ENCODE results near the gene RXFP4. TPM values are rescaled to one million over a fixed set of nuclear protein-coding genes. Genes with fewer than 3 reads are reported as not detected.

RXFP4 gene
- total RNA-seq, 1 donor from 2014 or later = not detected

DNA sequence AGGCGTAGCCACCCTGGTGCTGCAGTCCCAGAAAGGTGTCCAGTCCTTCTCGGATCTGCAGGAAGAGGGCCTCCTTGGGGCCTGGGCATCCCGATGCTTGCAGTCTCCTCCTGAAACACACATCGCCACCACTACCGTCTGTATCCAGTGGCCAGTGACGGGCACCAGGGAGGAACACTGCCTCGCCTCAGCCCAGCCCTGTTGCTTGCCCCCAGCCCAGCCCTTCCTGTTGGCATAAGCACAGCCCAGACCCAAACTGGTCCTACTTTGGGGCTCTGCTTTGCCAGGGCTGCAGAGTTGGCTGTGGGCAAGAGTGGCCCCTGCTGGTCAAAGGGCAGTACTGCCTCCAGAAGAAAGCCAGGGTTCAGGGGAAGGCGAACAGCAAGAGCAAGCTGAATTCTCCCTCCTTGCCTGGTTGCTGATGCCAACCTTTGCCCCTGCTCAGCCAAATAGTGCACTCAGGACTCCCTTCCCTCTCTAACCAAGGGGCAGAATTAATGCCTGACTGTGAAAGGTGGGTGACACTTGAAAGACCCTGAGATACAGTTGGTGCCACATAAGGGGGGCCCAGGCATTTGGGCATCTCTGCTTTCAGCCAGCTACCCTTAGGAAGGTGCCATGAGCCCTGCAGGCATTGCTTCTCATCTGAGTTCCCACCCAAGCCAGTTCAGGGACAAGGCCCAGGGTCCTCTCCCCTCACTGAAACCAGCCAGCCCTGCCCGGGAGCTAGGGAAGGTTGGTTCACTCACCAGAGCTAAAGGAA lies 48.0 kb downstream of the RXFP4 start:
- peak; percentile 99 for TF ChIP-seq CTCF (IDR thresholded peaks at IDR 0.05; ENCODE audit: insufficient read depth, low read length, poor library complexity, severe bottlenecking)
- no peaks in the 10 kb centered on the region for H3K27me3 ChIP-seq (ENCODE audit: control insufficient read depth, insufficient read depth, low read length)
- no peak for DNase-seq (ENCODE audit: low read depth)
- no peaks in the 10 kb centered on the region for H3K36me3 ChIP-seq (ENCODE audit: control insufficient read depth, insufficient read depth, low read length)
- no peak overlapping the region for H3K4me3 ChIP-seq (ENCODE audit: low read depth, low read length)

- no peak overlapping the region for H3K4me3 ChIP-seq (ENCODE audit: low read depth, low read length)
- DNase-seq (ENCODE audit: low read depth) = no peak
- no peak for TF ChIP-seq CTCF (IDR thresholded peaks at IDR 0.05; ENCODE audit: insufficient read depth, low read length, poor library complexity, severe bottlenecking)
Observed at GRCh38 chr1:155990005-155990739, 48.7 kb downstream of the RXFP4 start.

More at GRCh38 chr1:155990005-155990739, 48.7 kb downstream of the RXFP4 start:
- Histone ChIP-seq H3K36me3 (ENCODE audit: control insufficient read depth, insufficient read depth, low read length) (no peaks in the 10 kb centered on the region), H3K27me3 (ENCODE audit: control insufficient read depth, insufficient read depth, low read length) (no peaks in the 10 kb centered on the region)

Other genes with a start within 250 kb of the RXFP4 start
- gene GON4L, start 84.4 kb upstream of the RXFP4 start, total RNA-seq = 25.3 and 27.7 TPM in 2 replicates
- gene SYT11, start 82.1 kb upstream of the RXFP4 start, total RNA-seq = 23.4 and 28.1 TPM in 2 replicates
- gene RIT1, start 30.3 kb upstream of the RXFP4 start, total RNA-seq = 34.8 and 38.8 TPM in 2 replicates
- 31.5 and 32.2 TPM in 2 replicates for gene KHDC4, start 7.2 kb upstream of the RXFP4 start, total RNA-seq
- gene ARHGEF2, start 36.9 kb downstream of the RXFP4 start, total RNA-seq = 197 and 230 TPM in 2 replicates
- gene SSR2, start 79.3 kb downstream of the RXFP4 start, total RNA-seq = 348 and 428 TPM in 2 replicates
- 28.2 and 30.5 TPM in 2 replicates for gene UBQLN4, start 112.2 kb downstream of the RXFP4 start, total RNA-seq
- 96.5 and 108 TPM in 2 replicates for gene LAMTOR2, start 113.1 kb downstream of the RXFP4 start, total RNA-seq
- gene RAB25, start 119.5 kb downstream of the RXFP4 start, total RNA-seq = 30.4 and 46.0 TPM in 2 replicates
- gene MEX3A, start 140.8 kb downstream of the RXFP4 start, total RNA-seq = 34.5 and 34.6 TPM in 2 replicates
- 251 and 280 TPM in 2 replicates for gene LMNA, start 173.1 kb downstream of the RXFP4 start, total RNA-seq
- gene SEMA4A, start 211.9 kb downstream of the RXFP4 start, total RNA-seq = 2.6 and 3.8 TPM in 2 replicates